ENCODE measurements around the gene CBR1. TPM values are rescaled to one million over a fixed set of nuclear protein-coding genes. Genes with fewer than 3 reads are reported as not detected.

CBR1 gene
- total and polyA plus RNA-seq, 2 of the 8 experiments (the other 6 are each of a cell fraction or from before 2014, with no cell fraction given) = 1.8 to 207 TPM

GRCh38 chr21:36068748-36069398 lies 951 bp upstream of the CBR1 start (continued):
- TF ChIP-seq SIN3A (conservative IDR thresholded peaks at IDR 0.05 in 1 of 2, IDR thresholded peaks at IDR 0.05 in 1 of 2; ENCODE audit: low read depth in 1 of 2, low read length in 2 of 2) (no peak), PHF8 (conservative IDR thresholded peaks at IDR 0.05; ENCODE audit: low read depth, low read length) (no peak), KDM4A (IDR thresholded peaks at IDR 0.05; ENCODE audit: low read depth, low read length, severe bottlenecking) (no peak), EGR1 (IDR thresholded peaks at IDR 0.05; ENCODE audit: borderline replicate concordance, low read depth, low read length) (no peak), BACH1 (IDR thresholded peaks at IDR 0.05; ENCODE audit: low read length) (no peak), CHD7 (IDR thresholded peaks at IDR 0.05; ENCODE audit: insufficient replicate concordance, low read length) (no peak), CBX5 (IDR thresholded peaks at IDR 0.05; ENCODE audit: low read depth, low read length) (no peak), FOSL1 (IDR thresholded peaks at IDR 0.05; ENCODE audit: insufficient read depth, low read depth, low read length) (no peak), GTF2F1 (IDR thresholded peaks at IDR 0.05; ENCODE audit: borderline replicate concordance, low read depth, low read length) (no peak), JUND (IDR thresholded peaks at IDR 0.05; ENCODE audit: low read length) (no peak)

All from H1 (cell line).